GM18502 (cell line): ENCODE measurements around the gene AP3B1.
"Not testable (repeated sequence)": the region's sequence is repeated elsewhere in the genome, so short reads cannot be mapped to it uniquely, and the experiment has no call there.

ENCODE experiments used
- ATAC-seq: cut with Tn5 transposase; IDR thresholded peaks from one replicate; pipeline ENCODE4 v1.9.1; 2021; ENCODE audit warnings: mild to moderate bottlenecking; ENCODE audit not compliant: unreplicated experiment, poor library complexity

Gene AP3B1

DNA sequence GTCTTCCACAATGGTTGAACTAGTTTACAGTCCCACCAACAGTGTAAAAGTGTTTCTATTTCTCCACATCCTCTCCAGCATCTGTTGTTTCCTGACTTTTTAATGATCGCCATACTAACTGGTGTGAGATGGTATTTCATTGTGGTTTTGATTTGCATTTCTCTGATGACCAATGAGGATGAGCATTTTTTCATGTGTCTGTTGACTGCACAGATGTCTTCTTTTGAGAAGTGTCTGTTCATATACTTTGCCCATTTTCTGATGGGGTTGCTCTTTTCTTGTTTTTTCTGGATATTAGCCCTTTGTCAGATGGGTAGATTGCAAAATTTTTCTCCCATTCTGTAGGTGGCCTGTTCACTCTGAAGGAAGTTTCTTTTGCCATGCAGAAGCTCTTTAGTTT, 124.2 kb downstream of the AP3B1 start:
- ATAC-seq = not testable (repeated sequence)

DNA sequence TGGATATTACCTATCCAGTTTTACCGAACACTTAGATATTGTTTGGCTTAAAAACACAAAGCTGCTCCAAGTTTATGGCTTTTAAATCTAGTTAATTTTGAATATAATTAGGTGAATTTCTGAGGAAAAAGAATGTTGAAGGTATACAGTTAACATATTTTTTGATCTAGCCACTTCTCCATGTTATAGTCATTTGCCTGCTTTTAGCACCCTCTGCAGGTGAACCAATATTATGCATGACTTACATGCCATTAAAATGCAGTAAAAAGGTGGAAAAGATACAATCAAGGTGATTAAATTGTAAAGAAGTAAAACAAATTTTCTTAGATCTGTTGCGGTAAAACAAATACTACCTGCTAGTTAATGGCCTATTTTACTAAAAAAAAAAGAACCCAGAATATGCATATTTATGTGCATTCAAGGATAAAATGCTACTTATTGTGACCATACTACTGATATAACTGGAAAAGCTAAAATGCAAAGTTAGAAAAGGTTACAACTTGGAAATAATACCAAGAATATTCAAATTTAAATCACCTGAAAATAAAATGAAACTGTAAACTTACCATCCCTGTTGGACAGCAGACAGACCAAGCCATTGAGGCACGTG, 132.1 kb downstream of the AP3B1 start:
- ATAC-seq = no peak

DNA sequence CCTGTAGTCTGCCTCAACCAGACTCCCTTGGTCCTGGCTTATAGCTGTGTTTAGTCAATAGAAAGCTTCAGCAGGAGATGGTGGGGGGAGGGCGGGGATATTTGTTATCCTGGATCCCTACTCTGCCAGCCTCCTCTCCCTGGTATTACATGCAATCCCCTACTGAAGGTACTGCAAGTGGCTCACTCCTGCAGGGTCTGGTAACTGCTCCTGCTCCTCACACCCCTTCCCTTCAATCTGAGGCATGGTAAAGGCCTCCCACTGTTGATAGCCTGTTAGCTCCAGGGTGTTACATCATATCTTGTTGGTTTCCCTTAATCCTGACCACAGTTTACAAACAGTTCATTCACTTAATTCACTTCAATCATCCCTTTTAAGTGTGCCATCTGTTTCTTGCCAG, 137.5 kb downstream of the AP3B1 start:
- ATAC-seq = no peak

DNA sequence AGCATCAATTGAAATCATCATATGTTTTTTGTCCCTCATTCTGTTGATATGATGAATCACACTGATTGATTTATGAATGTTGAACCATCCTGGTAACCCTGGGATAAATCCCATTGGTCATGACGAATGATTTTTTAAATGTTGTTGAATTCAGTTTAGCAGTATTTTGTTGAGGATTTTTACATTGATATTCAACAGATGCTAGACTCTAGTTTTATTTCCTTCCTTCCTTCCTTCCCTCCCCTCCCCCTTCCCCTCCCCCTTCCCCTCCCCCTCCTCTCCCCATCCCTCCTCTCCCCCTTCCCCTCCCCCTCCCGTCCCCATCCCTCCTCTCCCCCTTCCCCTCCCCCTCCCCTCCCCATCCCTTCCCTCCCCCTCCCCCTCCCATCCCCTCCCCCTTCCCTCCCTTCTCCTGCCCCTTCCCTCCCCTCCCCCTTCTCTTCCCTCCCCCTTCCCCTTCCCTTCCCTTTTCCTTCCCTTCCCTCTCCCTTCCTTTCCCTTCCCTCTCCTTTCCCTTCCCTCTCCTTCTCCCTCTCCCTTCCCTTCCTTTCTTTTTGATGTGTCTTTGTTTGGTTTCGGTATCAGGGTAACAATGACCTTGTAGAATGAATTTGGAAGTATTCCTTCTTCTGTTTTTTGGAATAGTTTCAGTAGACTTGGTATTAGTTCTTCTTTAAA, 142.8 kb downstream of the AP3B1 start:
- ATAC-seq = no peak

GRCh38 chr5:78137290-78137689, 157.2 kb downstream of the AP3B1 start:
- ATAC-seq = no peak

DNA sequence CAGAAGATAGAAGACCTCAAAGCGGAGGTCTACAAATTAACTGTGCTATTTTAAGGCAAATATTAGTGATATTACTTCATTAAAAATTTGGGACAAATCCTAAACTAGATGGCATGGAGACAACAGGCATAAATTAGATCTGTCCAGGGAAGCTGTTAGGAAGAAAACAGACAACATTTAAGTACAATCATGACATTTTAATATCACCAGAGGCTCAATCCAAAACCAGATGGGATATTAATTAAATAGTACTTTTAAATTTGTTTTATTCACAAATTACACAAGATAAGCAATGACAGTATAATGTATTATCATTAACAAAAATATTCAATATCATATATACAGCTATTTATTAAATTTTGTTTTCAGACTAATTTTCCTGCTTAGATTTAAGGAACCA, 161.1 kb downstream of the AP3B1 start:
- no peak for ATAC-seq

GRCh38 chr5:78132507-78132906, 162.0 kb downstream of the AP3B1 start:
- ATAC-seq = no peak

DNA sequence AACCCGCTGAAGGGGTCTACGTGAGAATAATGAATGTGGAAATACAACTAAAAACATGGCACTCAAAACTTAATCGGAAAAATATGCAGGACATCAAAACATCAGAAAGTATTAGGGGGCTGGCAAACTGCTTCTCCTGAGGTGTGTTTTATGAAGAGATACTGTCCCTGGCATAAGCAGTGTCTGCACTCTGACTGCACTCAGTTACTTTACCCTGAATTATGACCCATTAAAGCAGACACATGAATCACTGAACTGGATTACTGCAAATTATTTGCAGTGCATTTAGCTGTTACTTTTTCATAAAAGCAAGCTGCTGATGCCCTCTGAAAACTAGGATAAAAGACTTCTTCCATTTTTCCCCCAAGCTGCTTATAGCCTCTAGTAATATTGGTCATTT, 164.9 kb downstream of the AP3B1 start:
- no peak for ATAC-seq

DNA sequence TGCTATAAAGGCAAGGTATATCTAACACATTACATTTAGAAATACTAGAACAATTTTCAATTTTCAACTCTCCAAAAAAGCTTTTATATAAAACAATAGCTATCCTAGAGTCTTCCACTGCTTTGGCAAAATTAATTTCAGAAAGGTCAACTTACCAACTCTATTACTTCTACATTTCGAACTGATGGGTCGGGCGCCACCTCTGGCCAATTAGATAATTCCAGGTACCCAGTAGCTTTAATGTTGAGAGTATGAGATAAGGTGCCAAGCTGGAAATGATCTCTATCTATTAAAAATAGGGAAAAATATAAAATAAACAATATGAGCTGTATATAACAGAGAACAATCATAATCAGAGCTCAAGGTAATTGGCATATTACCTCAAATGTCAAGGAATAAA, 166.6 kb downstream of the AP3B1 start:
- ATAC-seq = no peak

GRCh38 chr5:78126536-78126935, 168.0 kb downstream of the AP3B1 start:
- no peak for ATAC-seq

DNA sequence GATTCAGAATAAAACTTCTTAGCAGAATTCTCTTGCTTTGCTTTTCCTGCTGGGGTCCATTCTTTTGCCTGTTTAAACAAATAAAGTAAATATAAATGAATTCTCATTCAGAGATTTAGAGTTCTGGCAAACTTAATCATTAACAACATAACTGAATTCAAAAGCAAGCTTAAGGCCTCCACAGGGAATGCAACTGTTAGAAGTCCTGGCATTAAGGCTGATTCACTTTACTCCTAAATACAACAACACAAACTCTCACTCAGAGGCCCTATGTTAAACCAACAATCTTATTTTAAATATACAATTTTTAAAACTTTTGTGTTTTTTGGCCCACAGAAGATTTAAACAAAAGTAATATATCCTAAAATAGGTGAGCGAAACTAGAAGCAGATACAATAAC, 178.3 kb downstream of the AP3B1 start:
- ATAC-seq = no peak

DNA sequence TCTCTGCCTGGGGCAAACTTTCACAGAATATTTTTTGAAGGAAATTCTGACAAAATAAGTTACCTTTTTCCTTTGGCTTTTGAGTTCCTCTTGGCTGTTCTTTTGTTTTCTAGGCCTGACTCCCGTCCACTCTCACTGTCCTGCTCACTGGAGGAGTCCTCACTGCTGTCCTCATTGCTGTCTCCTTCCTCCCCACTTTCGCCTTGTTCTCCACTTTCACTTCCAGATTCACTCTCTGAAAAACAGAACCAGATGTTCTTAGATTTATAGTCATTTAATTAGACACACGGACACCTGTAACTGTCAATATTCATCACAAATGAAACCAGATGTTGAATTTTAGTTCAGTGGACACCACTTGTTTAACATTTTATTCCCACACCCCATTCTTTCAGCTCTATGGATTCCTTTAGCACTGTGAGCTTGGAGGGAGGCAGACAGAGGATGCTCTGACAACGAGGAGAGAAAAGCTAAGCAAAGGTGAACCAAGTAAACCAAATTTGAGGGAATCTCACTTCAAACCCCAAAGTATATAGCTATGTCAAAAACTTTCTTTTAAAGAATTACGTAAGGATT, 180.7 kb downstream of the AP3B1 start:
- ATAC-seq = no peak

GRCh38 chr5:78112931-78113330, 181.6 kb downstream of the AP3B1 start:
- ATAC-seq = no peak

GRCh38 chr5:78109891-78110324, 184.6 kb downstream of the AP3B1 start:
- ATAC-seq = peak; percentile 72

DNA sequence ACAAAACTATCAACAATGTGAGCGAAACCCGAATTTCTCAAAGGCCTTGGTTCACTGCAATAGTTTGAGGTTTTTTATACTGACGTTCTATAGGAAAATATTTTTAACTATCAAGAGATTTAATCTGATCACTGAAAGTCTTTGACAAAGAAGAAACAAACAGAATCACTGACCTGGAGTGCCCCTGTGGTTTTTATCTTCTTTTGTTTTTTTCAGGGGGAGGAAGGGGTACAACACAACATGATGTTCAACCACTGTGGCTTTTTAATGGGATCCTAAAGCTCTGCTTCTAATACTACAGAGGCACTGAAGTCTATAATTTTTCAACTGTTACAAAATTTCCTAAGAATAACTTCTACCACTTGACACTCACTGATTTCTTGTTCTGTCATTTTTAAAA, 185.9 kb downstream of the AP3B1 start:
- no peak for ATAC-seq

DNA sequence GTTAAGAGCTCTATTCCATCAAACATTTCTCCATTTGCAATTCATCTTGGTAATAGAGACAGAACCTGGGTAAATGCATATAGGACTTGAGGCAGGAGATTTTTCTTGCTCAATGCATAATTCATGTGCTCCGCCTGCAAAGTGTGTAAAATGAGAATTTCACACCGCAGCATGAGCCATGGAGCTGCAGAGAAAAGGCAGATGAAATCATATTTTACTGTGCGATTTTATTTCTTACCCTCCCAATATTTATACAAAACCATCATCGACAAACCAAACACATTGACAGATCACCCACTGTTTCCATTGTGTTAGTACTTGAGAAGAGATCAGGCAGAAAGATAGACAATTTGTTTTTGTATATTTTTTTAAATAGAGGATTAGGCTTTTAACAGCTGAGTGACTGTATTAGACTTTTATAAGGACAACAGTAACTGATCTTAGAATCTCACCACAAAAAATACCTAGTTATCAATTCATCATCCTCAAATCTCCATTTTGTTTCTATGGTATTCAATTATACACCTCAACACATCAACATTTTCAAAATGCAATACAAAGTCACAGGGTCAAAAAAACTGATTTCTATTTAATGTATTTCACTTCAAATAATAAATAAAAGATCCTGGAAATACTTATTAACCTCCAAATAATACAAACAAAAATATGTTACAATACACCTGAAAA, 191.1 kb downstream of the AP3B1 start:
- ATAC-seq = no peak

DNA sequence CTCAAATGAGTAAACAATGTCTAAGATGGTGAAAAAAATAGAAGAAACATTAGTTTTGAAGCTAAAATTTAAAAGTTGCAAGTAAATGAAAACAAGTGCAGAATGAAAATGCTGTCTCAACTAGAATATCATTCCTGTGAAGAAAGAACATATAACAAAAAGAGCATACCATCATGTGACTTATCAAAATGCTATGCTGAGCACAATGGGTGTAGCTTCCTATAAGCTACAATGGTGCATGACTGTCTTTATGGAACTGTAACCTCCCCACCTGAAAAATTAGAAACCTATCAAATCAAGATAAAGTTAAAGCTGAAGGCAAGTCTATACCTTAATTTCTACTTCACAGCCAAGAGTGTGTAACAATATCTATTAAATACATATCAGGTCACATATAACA, 192.0 kb downstream of the AP3B1 start:
- ATAC-seq = no peak

DNA sequence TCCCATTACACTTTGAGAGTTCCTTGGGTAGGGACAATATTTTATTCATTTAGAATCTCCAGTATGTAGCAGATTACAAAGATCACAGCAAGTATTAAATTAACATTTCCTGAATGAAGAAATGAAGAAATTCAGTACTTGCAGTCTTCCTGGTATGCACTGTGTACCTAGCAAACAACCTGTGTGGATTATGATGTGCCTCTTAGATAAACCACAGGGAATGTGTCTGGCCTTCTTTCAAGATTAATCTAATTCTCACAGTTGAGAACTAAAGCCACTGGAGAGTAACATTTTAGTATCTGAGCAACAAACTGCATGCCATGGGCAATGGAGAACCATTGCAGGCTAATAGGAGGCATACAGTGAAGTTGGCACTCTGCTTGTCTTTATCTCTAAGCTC, 199.4 kb downstream of the AP3B1 start:
- no peak for ATAC-seq

GRCh38 chr5:78090002-78090401, 204.5 kb downstream of the AP3B1 start:
- ATAC-seq = no peak

DNA sequence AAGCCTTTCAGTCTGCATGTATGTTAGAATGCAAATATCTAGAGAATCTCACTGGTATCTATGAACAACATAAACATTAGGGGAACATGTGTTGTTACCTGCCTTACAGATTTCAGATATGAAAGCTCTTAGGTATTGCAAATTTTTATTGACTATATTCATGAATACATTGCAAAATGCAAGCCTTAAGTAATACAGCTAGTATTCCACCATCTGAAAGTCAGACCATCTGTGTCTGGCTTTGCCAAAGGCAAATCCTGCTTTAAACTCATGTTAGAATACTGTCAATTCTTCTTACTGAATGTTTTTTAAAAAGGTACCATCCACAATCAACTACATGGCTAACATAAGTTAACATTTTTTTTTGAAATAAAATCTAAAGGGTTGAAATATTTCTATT, 215.6 kb downstream of the AP3B1 start:
- no peak for ATAC-seq

GRCh38 chr5:78077369-78078068, 217.0 kb downstream of the AP3B1 start:
- no peak for ATAC-seq
